Fibroblast of lung (primary cell): ENCODE measurements around the gene SLC12A1. TPM values are rescaled to one million over a fixed set of nuclear protein-coding genes. Genes with fewer than 3 reads are reported as not detected.
A peak's percentile ranks its signal among the peaks of the same experiment; 100 is the strongest.

Experiments used
- DNase-seq, 2 donors: peaks; one replicate each; pipeline versions ENCODE4 v3.0.0 to v3.0.0-alpha.2; 2010; ENCODE audit warnings: low read depth in 2 of 2
- H2AFZ ChIP-seq: 2 replicates; pipeline ENCODE4 v1.5.1; 2012; ENCODE audit warnings: low read length, control low read depth, inconsistent platforms
- H3K27ac ChIP-seq: 2 replicates; pipeline ENCODE4 v1.5.1; 2011; ENCODE audit warnings: low read length, control low read depth; ENCODE audit not compliant: insufficient read depth
- H3K27me3 ChIP-seq: 2 replicates; pipeline ENCODE4 v1.5.1; 2011; ENCODE audit warnings: mild to moderate bottlenecking, low read length; ENCODE audit not compliant: control insufficient read depth, insufficient read depth
- H3K36me3 ChIP-seq: 2 replicates; pipeline ENCODE4 v1.5.1; 2011; ENCODE audit warnings: low read length; ENCODE audit not compliant: control insufficient read depth, insufficient read depth
- H3K4me1 ChIP-seq: 2 replicates; pipeline ENCODE4 v1.5.1; 2011; ENCODE audit warnings: low read length; ENCODE audit not compliant: control insufficient read depth, insufficient read depth; ENCODE audit errors: extremely low read depth
- H3K4me2 ChIP-seq: 2 replicates; pipeline ENCODE4 v1.5.1; 2011; ENCODE audit warnings: low read length, control low read depth; ENCODE audit not compliant: insufficient read depth; ENCODE audit errors: extremely low read depth
- H3K4me3 ChIP-seq, 4 experiments: fragments of 200-600 bp in 1 of 4; sonication (generic) in 1 of 4; replicated peaks in 1 of 4; 2 replicates each; pipeline ENCODE4 v1.5.1; 2011 to 2016; ENCODE audit warnings: low read length in 4 of 4, low read depth in 3 of 4, mild to moderate bottlenecking in 3 of 4, control low read depth in 2 of 4, inconsistent platforms in 1 of 4, mixed read lengths in 1 of 4; ENCODE audit not compliant: insufficient read depth in 1 of 4; ENCODE audit errors: control extremely low read depth in 1 of 4
- H3K79me2 ChIP-seq: 2 replicates; pipeline ENCODE4 v1.5.1; 2012; ENCODE audit warnings: mild to moderate bottlenecking, low read length, inconsistent platforms; ENCODE audit not compliant: control insufficient read depth, insufficient read depth
- H3K9ac ChIP-seq: 2 replicates; pipeline ENCODE4 v1.5.1; 2011; ENCODE audit warnings: mild to moderate bottlenecking, low read length, control low read depth; ENCODE audit not compliant: insufficient read depth
- H3K9me3 ChIP-seq: 2 replicates; pipeline ENCODE4 v1.5.1; 2012; ENCODE audit warnings: low read depth, low read length; ENCODE audit not compliant: control insufficient read depth, insufficient read depth
- H4K20me1 ChIP-seq: 2 replicates; pipeline ENCODE4 v1.5.1; 2011; ENCODE audit warnings: low read length; ENCODE audit not compliant: control insufficient read depth, insufficient read depth; ENCODE audit errors: extremely low read depth
- CTCF ChIP-seq, 2 donors: IDR thresholded peaks in 1 of 2; conservative IDR thresholded peaks in 1 of 2; 1 replicate in 1 of 2; 2 replicates in 1 of 2; pipeline ENCODE4 v1.5.1; 2011 to 2012; ENCODE audit warnings: low read length in 2 of 2, control low read depth in 1 of 2, inconsistent platforms in 1 of 2, low read depth in 1 of 2, mild to moderate bottlenecking in 1 of 2
- EZH2 ChIP-seq: IDR thresholded peaks from 2 replicates; pipeline ENCODE4 v1.5.1; 2012; ENCODE audit warnings: low read length, control low read depth, mild to moderate bottlenecking; ENCODE audit errors: missing control alignments
- polyA plus RNA-seq, 2 donors: library from polyadenylated mRNA; depleted of rRNA in 1 of 2; stranded (reverse) in 1 of 2; unstranded in 1 of 2; fragments of >200 nt; gene quantifications; 2 replicates each; pipeline ENCODE4 v1.2.1, GENCODE V29; 2011 to 2012; ENCODE audit warnings: missing spikeins in 1 of 2
- total RNA-seq: library from RNA; depleted of rRNA; stranded (reverse); fragments of >200 nt; gene quantifications from 2 replicates; pipeline ENCODE4 v1.2.1, GENCODE V29; 2014

SLC12A1 gene
- total and polyA plus RNA-seq, 2 donors (not counting 1 experiment from before 2014, with no cell fraction given), result not detected

DNA sequence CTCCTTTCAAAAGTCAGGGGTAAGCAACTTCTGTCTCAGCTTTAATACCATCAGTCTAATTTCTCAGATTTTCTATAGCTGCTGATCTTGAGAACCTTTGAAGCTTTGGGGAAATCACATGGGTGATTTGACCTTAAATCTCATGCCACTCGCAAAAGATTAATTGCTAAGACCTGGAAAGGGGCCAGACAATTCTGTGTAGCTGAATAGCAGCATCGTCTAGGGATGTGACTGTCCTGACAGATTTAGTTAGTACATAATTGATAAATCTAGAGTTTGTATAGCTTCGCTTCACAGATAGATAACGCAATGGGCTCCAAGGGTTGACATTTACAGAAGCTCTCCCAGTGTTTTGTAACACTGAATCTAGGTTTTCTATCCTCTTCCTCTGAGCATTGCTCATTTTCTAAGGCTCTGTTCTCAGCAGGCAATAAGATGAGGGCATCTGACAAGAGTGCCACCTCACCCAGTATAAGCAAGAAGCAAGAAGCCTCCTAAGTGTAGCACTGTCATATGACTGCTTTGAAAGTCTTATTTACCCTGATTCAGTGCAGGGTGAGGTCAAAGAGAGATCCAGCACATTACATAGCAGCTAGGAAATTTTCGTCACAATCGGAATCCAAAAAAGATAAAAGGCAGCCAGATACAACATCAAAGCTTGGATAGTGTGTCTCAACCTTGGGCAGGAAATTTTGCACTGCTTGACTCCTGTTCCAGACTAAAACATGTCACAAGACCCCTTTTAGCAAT, 77.5 kb downstream of the SLC12A1 start:
- Histone ChIP-seq H3K79me2 (no peaks in the 10 kb centered on the region), H3K27ac (no peak overlapping the region), H3K9me3 (no peaks in the 10 kb centered on the region), H3K27me3 (no peaks in the 10 kb centered on the region), H2AFZ (no peak overlapping the region), H3K36me3 (no peaks in the 10 kb centered on the region), H4K20me1 (no peaks in the 10 kb centered on the region), H3K4me1 (no peaks in the 10 kb centered on the region), H3K4me3 (no peak overlapping the region), H3K9ac (no peak overlapping the region), H3K4me2 (no peak overlapping the region)
- DNase-seq, result peak; percentile 12 to 32
- no peak for TF ChIP-seq CTCF (conservative IDR thresholded peaks at IDR 0.05 in 1 of 2, IDR thresholded peaks at IDR 0.05 in 1 of 2; ENCODE audit: low read depth in 1 of 2, low read length in 2 of 2)
- no peak for TF ChIP-seq EZH2

DNA sequence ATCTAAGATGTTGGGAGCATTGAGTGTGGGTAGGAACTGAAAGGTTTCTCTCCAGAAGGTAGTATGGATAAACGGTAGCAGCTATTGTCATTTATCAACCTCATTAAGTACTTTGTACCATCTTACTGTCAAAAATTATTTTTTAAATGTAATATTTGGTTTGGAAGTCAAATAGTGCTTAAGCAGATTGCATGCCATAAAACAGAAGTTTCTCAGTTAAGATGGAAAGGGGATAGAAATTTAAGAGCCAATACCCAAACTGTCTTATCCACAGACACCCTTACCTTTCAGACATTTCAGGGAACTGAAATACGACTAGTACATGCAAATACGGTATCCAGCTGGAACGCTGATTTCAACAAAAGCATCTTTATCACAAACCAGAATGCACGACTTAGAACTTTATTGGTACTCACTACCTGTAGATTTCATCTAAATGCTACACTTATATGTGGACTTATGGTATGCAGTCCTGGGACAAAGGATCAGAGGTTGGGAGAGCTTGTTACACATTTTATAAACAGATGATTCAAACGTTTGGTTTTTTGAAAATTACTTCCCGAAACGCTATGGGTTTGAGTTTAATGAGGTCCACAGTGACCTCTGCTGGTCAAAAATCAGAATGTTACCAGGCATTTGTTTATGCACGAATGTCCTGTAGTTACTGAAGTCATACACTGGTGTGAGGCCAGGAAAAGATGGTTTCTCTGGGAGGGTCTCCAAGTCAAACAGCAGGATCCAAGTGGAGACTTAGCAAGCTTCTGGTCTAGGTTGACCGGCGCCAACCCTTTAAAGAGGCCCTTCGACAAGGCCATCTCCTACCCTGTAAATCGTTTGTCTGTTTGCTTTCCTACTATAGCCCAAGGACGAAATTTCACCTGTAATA, 79.5 kb downstream of the SLC12A1 start:
- H2AFZ ChIP-seq, result peak overlapping the region; percentile 71
- no peaks in the 10 kb centered on the region for H3K79me2 ChIP-seq
- no peaks in the 10 kb centered on the region for H3K4me1 ChIP-seq
- H3K4me3 ChIP-seq, result peak overlapping the region in 2 of 4 experiments; percentile 0 to 18
- no peaks in the 10 kb centered on the region for H4K20me1 ChIP-seq
- no peaks in the 10 kb centered on the region for H3K27me3 ChIP-seq
- no peaks in the 10 kb centered on the region for H3K9me3 ChIP-seq
- no peaks in the 10 kb centered on the region for H3K36me3 ChIP-seq
- no peak overlapping the region for H3K27ac ChIP-seq
- peak; percentile 80 to 94 for DNase-seq
- peak; percentile 61 to 66 for TF ChIP-seq CTCF (conservative IDR thresholded peaks at IDR 0.05 in 1 of 2, IDR thresholded peaks at IDR 0.05 in 1 of 2; ENCODE audit: low read depth in 1 of 2, low read length in 2 of 2)
- no peak for TF ChIP-seq EZH2
- H3K4me2 ChIP-seq, result peak overlapping the region; percentile 87
- no peak overlapping the region for H3K9ac ChIP-seq

GRCh38 chr15:48289628-48290027, 83.5 kb downstream of the SLC12A1 start:
- H3K9me3 ChIP-seq, result no peaks in the 10 kb centered on the region
- no peak overlapping the region for H3K4me3 ChIP-seq
- H3K27ac ChIP-seq, result no peak overlapping the region
- TF ChIP-seq EZH2 (no peak), CTCF (conservative IDR thresholded peaks at IDR 0.05 in 1 of 2, IDR thresholded peaks at IDR 0.05 in 1 of 2; ENCODE audit: low read depth in 1 of 2, low read length in 2 of 2) (no peak)
- H4K20me1 ChIP-seq, result no peaks in the 10 kb centered on the region
- no peaks in the 10 kb centered on the region for H3K4me1 ChIP-seq
- no peak overlapping the region for H3K4me2 ChIP-seq
- H3K36me3 ChIP-seq, result no peaks in the 10 kb centered on the region
- DNase-seq, result no peak
- no peaks in the 10 kb centered on the region for H3K27me3 ChIP-seq
- no peaks in the 10 kb centered on the region for H3K79me2 ChIP-seq
- H3K9ac ChIP-seq, result no peak overlapping the region
- no peak overlapping the region for H2AFZ ChIP-seq
